Measurements from ENCODE around the gene ST6GALNAC3. TPM values are rescaled to one million over a fixed set of nuclear protein-coding genes. Genes with fewer than 3 reads are reported as not detected.
"Not testable (repeated sequence)": the region's sequence is repeated elsewhere in the genome, so short reads cannot be mapped to it uniquely, and the experiment has no call there.

Gene ST6GALNAC3
- polyA plus RNA-seq, 3 donors: 90.2 to 103 (median 95.1) TPM

DNA sequence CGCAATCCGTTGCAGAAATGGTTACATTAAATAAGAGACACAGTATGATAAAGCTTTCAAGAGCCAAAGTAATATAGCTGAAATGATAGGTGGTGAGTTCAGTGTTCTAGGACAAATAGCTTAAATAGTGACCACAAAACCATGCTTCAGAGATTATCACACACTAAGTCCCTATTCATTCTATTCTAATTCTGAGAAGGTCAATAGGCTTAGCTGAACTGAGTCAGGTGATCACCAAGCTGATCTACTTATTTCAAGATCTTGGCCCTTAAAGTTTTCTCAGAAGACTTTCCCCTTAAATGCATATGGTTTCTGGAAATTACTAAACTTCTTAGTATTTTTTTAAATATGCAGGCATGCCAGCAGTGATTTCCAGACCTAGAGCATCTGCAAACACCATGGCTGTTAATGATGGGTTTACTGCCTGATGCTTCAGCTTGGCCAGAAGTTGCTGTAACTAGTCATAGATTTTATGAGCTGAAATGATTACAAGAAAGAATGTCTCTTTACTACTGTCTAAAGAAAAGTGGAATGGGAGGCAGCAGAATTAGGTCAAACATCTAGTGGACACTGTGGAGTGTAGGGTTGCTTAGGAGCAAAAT is 242.9 kb downstream of the ST6GALNAC3 start:
- DNase-seq (ENCODE audit: low read depth in 3 of 3, low spot score in 2 of 3): no peak

- DNase-seq (ENCODE audit: low read depth in 3 of 3, low spot score in 2 of 3): peak in 2 of 3 donors; percentile 19 to 27
Measured at GRCh38 chr1:76330991-76331603, 256.6 kb downstream of the ST6GALNAC3 start.

GRCh38 chr1:76335882-76336281 is 261.3 kb downstream of the ST6GALNAC3 start:
- no peak for DNase-seq (ENCODE audit: low read depth in 3 of 3, low spot score in 2 of 3)

GRCh38 chr1:76336931-76337371 is 262.4 kb downstream of the ST6GALNAC3 start:
- DNase-seq (ENCODE audit: low read depth in 3 of 3, low spot score in 2 of 3): no peak

DNA sequence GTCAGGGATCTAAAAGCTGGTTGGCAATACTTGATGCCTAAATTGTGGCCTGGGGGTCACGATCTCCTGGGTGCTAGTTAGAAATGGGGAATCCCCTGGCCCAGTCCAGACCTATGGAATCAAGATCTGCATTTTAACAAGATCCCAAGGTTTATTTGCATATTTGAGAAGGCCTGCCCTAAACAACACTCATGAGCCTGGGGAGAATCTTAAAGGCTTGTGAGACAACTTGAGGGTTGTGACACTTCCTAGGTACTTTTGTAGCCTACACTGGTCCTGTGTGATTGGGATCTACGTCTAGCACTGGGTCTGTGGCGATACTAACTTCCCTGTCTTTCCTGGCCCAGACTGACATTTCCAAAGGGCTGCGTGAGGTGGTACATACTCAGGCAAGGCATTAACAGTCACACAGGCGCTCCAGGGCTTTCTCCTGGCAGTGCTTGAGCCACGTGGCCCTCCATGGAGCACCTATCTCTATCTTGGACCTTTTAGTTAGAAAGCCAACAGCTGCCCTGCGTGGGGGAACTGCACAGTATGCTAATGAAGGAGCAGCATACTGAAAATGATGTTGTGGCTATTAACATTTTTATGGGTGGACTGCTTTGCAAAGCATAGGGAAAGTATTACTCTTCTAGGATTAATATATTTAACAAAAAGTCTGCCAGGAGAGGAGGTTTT is 263.1 kb downstream of the ST6GALNAC3 start:
- no peak for DNase-seq (ENCODE audit: low read depth in 3 of 3, low spot score in 2 of 3)

GRCh38 chr1:76340056-76340455 is 265.5 kb downstream of the ST6GALNAC3 start:
- no peak for DNase-seq (ENCODE audit: low read depth in 3 of 3, low spot score in 2 of 3)

- DNase-seq (ENCODE audit: low read depth in 3 of 3, low spot score in 2 of 3): not testable (repeated sequence)
Measured at GRCh38 chr1:76341816-76342215, 267.3 kb downstream of the ST6GALNAC3 start.

DNA sequence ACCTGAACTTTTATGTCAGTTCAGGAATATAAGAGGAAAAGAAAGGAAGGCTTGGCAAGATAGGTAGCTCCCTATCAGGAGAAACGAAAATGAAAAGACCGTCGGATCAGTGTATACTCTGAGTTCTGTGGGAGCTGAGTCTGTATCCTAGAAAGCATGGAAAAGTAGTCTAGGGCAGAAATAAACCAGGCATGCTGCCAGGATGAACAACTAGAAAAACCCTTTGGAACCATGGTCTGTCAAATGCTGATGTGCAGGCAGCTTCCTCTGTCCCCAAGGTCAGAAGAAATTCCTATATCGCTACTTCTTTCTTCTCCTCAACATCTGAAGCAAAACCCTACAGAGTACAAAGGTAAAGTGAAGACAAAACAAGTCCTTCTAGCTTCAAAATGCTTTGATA is 268.8 kb downstream of the ST6GALNAC3 start:
- DNase-seq (ENCODE audit: low read depth in 3 of 3, low spot score in 2 of 3): no peak

DNA sequence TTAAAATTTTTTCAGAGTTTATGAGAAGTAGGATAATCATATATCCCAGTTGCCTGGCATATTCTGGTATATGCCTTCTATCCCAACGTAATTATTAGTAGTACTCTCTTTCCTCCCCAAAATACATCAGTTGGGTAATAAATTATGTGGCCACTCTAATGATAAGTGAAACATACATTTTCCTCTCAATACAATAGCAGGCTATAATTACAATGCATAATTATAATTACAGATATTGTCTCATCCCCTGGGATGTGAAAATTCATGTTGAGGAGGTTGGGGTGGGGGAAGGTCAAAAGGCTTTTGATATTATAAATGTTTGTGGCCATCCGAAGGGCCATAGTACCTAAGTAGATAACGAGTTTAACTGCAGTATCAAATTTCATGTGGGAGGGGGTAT is 277.1 kb downstream of the ST6GALNAC3 start:
- DNase-seq (ENCODE audit: low read depth in 3 of 3, low spot score in 2 of 3): no peak

DNA sequence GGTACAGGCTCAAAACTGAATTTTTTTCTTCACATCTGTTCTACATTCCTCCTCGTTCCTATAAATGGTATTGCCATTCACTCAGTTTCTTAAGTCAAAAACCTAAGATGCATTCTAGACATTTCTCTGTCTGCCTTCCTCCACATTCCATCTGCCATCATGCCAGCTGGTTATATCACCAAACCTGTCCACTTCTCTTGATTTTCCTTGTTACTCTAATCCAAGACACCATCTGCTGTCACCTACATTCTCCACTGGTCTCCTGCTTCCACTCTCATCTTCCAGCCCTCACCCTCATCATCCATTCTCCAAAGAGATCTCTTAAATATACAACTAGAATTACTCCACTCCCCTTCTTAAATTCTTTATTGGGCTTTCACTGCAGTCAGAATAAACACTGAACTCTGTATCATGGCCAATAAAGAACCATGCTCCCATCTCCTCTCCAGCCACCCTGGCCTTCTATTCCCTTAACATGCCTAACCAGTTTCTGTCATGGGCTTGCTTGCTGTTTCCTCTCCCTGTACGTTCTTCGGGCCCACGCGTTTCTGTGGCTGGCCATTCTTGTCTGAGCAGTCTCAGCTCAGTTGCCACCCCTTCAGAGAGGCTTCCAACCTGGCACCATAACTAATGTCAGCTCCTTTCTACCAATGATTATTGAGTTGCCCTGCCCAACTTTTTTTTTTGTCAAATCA is 278.3 kb downstream of the ST6GALNAC3 start:
- no peak for DNase-seq (ENCODE audit: low read depth in 3 of 3, low spot score in 2 of 3)

DNA sequence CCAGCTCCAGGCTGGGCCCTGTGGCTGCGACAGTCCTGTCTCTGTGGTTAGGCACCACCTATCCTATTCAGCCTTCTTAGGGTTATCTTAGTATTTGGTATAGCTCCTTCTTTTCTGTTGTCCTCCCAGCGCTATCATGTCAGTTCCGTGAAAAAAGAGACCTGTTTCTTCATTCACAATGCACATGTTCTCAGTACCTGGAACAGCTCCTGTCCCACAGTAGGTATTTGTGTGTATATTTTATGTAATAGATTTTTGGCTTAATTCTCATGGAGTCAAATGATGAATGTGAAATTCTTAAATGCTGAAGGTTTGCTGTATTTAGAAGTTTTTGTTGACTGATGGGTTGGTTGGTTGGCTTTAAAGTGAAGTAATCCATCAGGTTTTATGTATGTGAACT is 279.7 kb downstream of the ST6GALNAC3 start:
- DNase-seq (ENCODE audit: low read depth in 3 of 3, low spot score in 2 of 3): no peak

DNA sequence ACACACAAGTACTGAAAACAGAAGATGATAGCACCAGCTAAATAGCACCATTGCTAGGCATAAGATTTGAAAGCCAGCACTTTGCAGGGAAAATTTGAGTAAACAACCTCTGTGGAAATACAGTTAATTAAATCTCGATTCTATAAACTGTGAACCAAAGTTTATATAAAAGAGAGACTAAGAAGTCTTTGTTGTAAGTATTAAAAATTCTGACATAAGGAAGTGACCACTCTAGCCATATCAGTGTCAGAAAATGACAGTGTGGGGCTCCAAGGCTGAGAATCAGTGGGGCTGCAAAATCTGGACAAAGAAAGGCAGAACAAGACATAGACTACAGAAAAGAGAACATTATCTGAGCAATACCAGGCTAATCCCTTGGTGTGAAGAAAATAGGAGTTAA is 292.2 kb downstream of the ST6GALNAC3 start:
- DNase-seq (ENCODE audit: low read depth in 3 of 3, low spot score in 2 of 3): no peak

DNA sequence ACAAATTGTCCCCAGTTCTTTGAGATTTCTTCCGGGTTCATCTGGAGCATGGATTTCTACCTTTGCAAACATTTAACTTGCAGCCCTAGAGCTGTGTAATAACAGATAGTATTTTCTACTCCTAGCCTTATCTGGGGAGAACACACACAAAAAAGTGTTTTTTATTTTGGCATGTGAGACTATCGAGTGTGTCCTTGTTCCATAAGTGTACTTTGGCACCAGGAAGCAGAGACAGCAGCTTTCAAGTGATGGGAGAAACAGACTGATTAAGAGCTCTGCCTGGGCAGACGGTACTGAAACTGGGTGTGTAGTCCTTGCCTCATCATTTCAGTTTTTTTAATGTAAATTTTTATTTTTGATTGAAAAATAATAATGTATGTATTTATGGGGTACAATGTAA is 297.4 kb downstream of the ST6GALNAC3 start:
- DNase-seq (ENCODE audit: low read depth in 3 of 3, low spot score in 2 of 3): no peak

DNA sequence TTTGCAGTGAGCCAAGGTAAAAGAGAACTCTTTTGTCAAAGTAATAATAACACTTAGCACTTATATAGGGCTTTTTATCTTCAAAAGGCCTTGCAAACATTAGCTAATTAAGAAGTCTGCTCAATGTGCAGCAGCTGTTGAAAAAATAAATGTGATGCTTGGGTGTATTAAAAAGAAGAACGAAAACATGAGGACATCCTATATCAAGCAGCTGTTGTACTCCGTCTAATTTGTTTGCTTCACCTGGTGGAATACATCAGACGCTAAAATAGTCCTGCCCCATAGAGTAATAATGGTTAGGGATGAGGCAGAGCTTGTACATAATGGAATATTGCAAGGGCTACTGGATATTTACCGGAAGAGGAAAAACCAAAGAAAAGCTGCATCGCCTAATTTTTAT is 299.5 kb downstream of the ST6GALNAC3 start:
- no peak for DNase-seq (ENCODE audit: low read depth in 3 of 3, low spot score in 2 of 3)

- DNase-seq (ENCODE audit: low read depth in 3 of 3, low spot score in 2 of 3): no peak
Measured at GRCh38 chr1:76377247-76377646, 302.7 kb downstream of the ST6GALNAC3 start.

DNA sequence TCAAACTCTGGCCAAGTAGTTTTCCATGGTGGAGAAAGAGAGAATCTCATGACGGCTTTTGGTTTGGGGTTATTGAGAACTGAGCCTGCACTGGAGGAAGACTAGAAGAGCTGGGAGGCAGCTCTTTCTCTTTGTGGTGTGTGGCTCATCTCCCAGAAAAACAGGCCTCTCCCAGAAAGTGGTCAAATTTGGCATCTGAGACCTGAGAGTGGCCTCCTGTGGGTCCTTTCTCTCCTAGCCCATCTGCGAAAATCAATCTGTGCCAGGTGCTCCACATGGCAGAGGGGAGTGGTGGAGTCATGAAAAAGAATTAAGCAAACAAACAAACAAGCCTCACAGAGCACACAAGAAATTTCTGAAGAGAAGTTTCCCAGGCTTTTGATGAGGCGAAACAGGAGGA is 305.0 kb downstream of the ST6GALNAC3 start:
- no peak for DNase-seq (ENCODE audit: low read depth in 3 of 3, low spot score in 2 of 3)

GRCh38 chr1:76381450-76382097 is 307.0 kb downstream of the ST6GALNAC3 start:
- DNase-seq (ENCODE audit: low read depth in 3 of 3, low spot score in 2 of 3): no peak

DNA sequence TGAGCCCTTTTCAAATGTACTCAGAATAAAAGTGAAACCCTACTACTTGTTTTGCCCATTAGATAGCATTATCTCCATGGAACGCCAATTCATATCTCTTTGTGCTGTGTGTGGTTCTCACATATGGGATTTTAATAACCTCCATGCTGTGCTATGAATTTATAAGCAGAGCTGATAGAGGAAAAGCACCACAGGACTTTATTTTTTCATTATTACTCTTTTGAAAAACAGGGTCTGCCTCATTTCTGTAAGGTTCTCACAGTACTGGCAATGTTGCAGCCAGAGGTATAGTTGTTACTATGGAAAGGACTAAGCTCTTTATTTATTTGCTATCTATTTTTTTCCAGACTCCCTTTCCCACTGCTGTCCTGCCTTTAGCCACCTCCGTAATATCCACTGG is 313.7 kb downstream of the ST6GALNAC3 start:
- DNase-seq (ENCODE audit: low read depth in 3 of 3, low spot score in 2 of 3): no peak

GRCh38 chr1:76390456-76390855 is 315.9 kb downstream of the ST6GALNAC3 start:
- no peak for DNase-seq (ENCODE audit: low read depth in 3 of 3, low spot score in 2 of 3)

DNA sequence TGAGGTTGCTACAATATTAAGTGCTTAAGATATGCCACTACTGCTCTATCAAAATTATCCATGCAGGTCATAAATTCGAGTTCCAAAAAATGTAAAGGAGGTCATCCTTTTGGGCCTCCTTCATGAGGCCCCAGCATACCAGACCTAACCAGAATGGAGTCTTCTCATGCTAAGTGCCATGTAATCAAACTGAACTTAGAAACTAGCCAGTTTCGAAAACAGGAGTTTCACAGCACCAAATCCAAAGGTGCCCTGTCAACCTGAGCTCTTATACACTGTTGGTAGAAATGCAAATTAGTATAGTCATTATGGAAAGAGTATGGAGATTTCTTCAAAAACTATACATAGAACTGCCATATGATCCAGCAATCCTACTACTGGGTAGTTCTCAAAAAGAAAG is 320.5 kb downstream of the ST6GALNAC3 start:
- no peak for DNase-seq (ENCODE audit: low read depth in 3 of 3, low spot score in 2 of 3)

GRCh38 chr1:76402128-76402527 is 327.6 kb downstream of the ST6GALNAC3 start:
- no peak for DNase-seq (ENCODE audit: low read depth in 3 of 3, low spot score in 2 of 3)
